Measurements from ENCODE around the gene SLCO3A1. TPM values are rescaled to one million over a fixed set of nuclear protein-coding genes. Genes with fewer than 3 reads are reported as not detected.

The SLCO3A1 gene
- total RNA-seq, 1 donor from 2014 or later: 42.3 TPM

- no peak for DNase-seq (ENCODE audit: low spot score)
Measured at GRCh38 chr15:91965501-91966193, 112.1 kb downstream of the SLCO3A1 start.

DNA sequence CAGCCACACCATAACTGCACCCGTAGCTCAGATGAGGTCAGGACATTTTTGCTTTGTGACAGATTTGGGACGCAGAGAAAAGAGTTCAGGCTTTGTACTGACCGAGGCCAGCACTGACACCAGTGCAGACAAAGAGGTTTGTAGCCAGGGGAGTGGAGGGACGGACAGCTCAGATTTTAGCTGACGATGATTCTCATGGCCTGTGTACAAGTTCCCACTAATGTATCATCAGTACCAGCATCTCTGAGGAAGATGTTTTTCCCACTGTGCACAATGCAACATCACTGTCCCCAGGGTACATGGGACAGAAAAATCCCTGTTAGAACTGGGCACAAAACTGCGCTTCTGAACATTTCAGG is 112.7 kb downstream of the SLCO3A1 start:
- DNase-seq (ENCODE audit: low spot score): no peak

- no peak for DNase-seq (ENCODE audit: low spot score)
Measured at GRCh38 chr15:91967935-91968606, 114.6 kb downstream of the SLCO3A1 start.

DNA sequence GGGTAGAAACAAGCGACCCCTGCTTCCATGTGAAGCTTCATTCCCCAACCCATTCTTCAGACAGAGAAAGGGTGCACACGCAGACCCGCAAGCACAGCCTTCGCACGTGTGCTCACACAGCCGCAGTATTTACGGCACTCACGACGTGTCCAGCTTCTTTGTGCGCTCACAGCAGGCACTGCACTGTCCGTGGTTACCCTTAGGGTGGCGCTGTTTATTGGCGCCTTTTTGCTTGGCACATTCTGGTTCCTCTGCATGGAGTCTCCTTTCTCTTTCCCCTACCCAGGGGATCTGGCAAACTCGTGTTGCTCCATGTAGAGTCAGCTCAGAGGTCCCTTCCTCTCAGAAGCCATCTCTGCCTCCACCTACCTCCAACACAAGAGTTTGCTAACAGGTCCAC is 115.1 kb downstream of the SLCO3A1 start:
- no peak for DNase-seq (ENCODE audit: low spot score)

DNA sequence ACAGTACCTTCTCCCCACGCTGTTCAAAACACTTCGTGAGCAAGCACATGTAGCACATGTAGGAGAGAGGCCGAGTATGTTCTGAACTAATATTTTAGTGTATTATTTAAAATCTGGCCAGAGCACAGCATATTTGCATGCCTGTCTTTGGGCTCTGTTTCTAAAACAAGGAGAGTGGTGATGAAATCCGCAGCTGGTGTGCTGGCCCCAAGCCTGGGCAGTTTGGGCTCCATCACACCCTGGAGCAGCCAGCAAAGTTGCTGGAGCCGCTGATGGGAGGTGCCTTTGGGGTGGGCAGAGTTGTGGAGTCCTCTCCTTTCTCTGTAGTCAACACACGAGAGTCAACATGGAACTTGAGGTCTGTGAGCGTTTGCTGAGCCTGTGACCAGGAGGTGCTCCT is 116.6 kb downstream of the SLCO3A1 start:
- DNase-seq (ENCODE audit: low spot score): no peak

GRCh38 chr15:91973481-91973880 is 120.0 kb downstream of the SLCO3A1 start:
- DNase-seq (ENCODE audit: low spot score): no peak

DNA sequence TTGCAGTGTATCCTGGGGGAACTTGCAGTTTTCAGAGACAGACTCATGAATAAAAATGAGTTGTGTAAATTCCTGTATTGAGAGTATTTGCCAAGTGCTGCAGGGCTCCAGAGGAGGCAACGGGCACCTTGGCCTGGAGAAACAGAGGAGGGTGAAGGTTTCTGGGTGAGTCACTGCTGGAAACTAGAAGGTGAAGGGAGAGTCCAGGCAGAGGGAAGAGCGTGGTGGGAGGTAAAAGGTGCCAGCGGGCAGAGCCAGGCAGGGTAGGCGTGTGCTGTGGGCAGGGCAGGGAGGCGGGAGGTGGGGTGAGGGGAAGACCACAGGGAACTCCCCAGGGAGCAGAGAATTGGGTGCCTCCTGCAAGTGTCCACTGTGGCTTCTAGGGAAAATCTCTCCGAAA is 120.8 kb downstream of the SLCO3A1 start:
- DNase-seq (ENCODE audit: low spot score): no peak

DNA sequence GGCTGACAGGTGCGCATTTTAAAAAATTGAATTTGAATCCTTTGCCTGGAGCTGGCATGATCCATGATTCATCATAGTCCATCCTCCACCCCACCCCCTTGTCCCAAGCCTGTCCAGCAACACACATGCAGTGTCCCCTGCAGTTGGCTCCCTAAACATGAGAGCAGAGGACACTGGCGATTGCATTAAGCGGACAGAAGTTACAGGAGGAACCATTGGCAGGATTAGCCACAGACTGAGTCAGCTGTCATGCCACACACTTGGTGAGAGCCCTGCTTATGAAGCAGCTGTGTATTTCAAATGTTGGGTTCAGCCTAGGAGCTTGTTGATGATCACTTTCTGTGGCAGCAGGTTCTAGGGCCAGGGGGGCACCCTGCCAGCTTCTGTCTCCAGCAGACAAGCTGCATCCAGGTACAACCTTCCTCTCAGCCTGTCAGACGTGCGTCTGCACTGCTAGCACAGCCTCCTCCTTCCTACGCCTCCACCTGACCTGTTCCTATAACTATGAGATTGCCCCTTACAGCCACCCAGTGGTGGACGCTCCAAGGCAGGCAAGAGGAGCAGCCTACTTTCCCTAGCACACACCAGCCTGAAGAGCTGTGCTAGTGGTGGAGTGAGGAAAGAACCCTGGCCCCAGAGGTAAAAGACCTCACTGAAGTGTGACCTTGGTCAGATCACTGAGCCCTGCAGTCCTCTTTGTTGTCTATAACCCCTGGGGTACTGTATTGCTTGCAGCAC is 121.9 kb downstream of the SLCO3A1 start:
- no peak for DNase-seq (ENCODE audit: low spot score)

- DNase-seq (ENCODE audit: low spot score): no peak
Measured at GRCh38 chr15:91976966-91977365, 123.5 kb downstream of the SLCO3A1 start.

DNA sequence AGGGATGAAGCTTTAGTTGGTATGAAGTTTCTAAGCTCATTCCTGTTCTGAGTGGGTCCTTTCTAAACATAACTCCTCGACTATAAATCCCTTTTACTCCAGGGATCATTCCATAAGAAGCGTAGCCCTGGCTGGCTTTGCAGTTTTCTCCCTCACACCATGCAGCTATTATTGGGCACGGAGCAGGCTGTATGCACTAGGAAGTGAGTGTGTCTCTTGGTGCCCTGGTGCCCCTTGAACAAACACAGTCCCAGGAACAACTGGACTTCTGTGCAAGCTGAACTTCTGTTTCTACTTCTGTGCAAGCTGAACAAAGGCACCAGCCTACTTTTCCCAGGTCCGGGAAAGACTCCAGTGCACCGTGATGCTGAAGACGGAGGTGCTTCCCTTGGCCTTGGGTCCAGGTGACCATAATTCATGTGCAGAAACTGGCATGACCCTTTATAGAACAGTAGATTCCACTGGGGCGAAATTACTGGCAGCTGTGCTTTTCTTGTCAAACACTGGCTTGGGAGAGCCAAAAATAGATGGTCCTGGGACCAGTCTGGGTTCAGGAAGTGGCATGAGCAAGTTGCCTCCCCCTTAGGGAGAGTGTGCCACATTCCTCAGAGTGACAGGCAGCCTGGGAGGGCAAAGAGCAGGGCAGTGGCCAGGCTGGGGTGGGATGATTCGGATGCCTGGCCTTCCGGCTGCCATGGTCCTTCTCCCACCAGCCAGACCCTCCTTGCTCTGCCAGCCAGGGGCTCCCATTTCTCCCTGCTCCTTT is 127.2 kb downstream of the SLCO3A1 start:
- no peak for DNase-seq (ENCODE audit: low spot score)

DNA sequence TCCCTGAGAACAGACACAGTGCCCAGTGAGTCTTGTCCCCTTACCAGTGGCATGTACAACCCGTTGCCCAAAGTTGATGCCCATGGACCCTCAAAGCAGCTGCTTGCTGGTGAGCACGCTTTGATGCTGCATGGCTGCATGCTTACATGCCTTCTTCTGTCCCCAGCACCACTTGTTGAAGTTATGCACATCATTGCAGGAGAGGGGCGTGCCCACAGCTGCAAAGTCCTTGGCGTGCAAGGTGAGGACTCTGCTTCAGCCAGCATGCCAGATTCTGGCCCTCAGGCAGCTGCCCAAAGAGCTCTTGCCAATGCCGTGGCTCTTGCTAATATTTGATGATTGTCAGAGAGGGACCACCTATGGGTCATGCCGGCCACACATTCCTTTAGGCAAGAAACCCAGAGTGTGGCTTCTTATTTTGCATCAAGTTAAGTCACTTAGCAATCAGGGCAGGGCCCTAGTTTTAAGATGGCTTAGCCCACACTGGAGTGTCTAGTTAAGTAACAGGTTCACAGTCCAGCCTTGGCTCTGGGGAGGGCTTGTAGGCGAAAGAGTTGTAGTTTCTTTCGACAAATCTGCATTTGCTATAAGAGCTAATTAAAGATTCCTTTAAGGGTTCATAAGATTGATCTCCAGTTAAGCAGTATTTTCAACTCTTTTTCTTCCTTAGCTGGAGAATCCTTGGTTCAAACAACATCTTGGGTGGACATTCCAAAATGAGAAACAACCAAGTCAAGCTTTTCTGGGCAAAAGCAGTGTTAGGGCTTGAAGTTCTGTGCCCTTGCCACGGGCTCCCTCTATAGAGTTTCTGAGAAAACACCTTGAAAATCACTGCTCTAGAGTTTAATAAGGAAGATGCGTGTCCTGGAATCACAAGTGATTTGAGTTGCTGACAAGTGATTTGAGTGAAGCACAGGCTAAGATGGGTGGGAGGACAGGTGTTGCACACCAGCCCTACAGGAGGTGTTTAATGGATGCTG is 128.6 kb downstream of the SLCO3A1 start:
- DNase-seq (ENCODE audit: low spot score): no peak

DNA sequence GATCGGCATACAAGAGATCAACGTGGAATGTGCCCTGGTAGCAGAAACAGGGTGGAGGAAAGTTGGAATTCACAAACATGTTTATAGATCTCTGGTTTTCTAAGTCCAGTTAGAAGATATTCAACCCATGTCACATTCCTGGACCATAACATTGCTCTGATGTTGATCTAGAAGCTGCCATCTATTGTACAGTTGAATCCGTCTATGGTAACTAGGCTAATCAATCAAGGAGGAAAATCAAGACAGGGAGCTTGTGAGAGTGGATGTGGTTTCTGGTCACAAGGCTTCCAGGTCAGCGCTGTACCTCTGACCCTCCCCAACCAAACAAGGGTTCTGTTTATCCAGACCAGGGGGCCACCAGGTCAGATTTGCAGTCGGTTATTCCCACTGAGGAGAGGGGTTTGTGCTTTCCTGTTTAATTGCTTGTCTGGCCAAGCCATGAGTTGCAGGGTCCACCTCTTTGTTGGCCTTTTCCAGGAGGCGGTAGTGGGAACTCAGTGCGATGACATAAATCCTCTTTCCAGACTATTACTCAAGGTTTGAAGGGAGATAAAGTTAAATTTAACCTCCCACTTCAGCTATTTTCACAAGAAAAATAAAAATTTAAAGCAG is 130.3 kb downstream of the SLCO3A1 start:
- no peak for DNase-seq (ENCODE audit: low spot score)

DNA sequence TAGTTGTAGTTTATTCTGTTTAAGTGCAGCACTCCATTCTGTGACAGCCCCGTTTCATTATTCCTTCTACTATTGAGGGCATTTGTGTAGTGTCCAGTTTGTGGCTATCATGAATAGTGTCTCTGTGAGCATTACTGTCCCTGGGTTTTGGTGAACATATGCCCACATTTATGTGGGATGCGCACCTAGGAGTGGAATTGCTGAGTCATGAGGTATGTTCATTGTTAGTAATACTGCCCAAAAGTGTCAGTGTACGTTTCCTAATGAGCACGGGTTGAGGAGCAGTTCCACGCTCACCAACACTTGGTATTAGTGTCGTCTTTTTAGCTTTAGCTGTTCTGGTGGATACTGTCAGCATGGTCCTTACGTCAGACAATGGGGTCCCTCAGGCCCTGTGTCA is 131.8 kb downstream of the SLCO3A1 start:
- DNase-seq (ENCODE audit: low spot score): no peak

GRCh38 chr15:91988071-91988470 is 134.6 kb downstream of the SLCO3A1 start:
- DNase-seq (ENCODE audit: low spot score): no peak

DNA sequence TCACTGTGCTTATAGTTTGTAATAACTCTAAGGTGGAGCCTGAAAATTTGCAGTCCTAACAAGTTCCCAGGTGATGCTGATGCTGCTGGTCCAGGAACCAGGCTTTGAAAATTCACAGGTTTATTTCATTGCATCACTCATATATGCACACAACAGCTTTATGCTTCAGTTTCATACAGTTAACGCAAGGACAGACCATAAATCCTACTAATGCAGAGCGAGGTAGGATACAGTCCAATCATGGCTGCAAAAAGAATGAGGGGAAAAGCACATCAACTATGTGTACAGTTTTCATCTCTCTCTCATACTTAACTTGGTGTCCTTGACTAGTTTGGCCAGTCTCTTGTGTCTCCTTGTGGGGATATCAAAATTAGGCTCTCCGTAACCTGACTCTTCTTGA is 135.1 kb downstream of the SLCO3A1 start:
- DNase-seq (ENCODE audit: low spot score): no peak

- no peak for DNase-seq (ENCODE audit: low spot score)
Measured at GRCh38 chr15:91989821-91990220, 136.3 kb downstream of the SLCO3A1 start.

DNA sequence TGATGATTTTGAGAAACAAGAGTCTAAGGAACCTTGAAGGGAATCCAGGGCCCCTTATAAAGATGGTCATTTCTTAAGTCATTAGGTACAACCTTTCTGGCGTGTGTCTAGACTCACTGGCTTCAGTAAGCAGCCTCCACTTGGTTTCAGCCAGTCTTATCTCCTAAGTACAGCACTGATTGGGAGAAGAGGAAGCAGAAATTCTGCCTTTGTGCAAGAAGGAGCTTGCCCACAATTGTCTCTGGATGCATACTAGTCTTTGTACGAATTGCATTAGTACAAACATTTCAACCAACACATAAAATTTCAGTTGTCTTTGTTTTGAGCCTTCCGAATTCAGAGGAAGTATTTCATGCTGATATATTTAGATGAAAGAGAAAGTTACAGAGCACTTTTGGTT is 139.4 kb downstream of the SLCO3A1 start:
- no peak for DNase-seq (ENCODE audit: low spot score)

DNA sequence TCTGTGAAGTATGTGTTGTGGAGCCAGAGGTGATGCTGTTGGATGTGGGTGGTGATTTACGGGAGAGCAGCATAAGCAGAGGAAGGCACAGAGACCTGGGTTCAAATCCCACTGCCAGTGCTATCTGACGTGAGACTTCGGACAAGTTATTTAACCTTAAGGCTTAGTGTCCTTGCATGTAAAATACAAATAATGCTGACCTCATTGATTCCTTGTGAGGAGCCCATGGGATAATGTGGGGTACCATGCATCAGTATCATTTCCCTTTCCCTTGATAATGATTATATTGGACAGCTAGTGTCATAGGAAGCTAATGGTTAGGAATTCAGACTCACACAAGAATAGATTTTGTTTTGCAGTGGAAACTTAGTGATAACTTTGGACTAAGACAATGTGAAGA is 141.6 kb downstream of the SLCO3A1 start:
- no peak for DNase-seq (ENCODE audit: low spot score)

- DNase-seq (ENCODE audit: low spot score): no peak
Measured at GRCh38 chr15:91997163-91997562, 143.7 kb downstream of the SLCO3A1 start.

DNA sequence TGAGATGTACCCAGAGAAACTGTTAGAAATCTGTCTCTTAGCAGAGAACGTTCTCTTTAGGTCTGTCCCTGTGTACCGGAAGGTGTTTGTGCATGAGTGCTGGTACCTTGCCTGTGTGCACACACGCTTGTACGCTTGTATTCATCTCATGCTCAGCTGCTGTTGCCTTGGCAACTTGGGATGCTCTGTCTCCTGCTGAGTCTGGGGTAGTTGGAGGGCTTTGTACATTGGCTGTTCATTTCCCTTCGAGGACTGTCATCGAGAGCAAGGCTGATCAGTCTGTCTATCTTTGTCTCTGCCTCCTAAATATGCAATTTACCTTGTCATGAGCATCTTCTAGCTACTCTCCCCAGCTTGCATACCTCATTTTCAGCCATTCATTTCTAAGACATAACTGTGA is 147.2 kb downstream of the SLCO3A1 start:
- DNase-seq (ENCODE audit: low spot score): no peak

GRCh38 chr15:92001307-92001706 is 147.8 kb downstream of the SLCO3A1 start:
- DNase-seq (ENCODE audit: low spot score): no peak

Data from ureter (tissue), 1 donor.